Stomach (tissue), 9 donors: Measurements from ENCODE around the gene PLCH2. TPM values are rescaled to one million over a fixed set of nuclear protein-coding genes. Genes with fewer than 3 reads are reported as not detected.

Experiments used
- DNase-seq, 2 donors: peaks; one replicate each; pipeline versions ENCODE4 v3.0.0 to v3.0.0-alpha.2; 2013 to 2019
- H3K27ac ChIP-seq, 5 donors: fragments of 200-600 bp in 4 of 5; sonication (generic) in 4 of 5; one replicate each; pipeline ENCODE4 v1.5.1; 2013 to 2019; ENCODE audit warnings: mild to moderate bottlenecking in 1 of 5, moderate library complexity in 1 of 5
- H3K27me3 ChIP-seq, 3 donors: fragments of 200-600 bp; sonication (generic); one replicate each; pipeline ENCODE4 v1.5.1; 2017 to 2019; ENCODE audit warnings: mixed run types in 1 of 3
- H3K36me3 ChIP-seq, 4 donors: fragments of 200-600 bp; sonication (generic); 1 replicate in 3 of 4; 2 replicates in 1 of 4; pipeline ENCODE4 v1.5.1; 2016 to 2019
- H3K4me1 ChIP-seq, 4 donors: fragments of 200-600 bp; sonication (generic); one replicate each; pipeline ENCODE4 v1.5.1; 2016 to 2019
- H3K4me3 ChIP-seq, 4 donors: fragments of 200-600 bp; sonication (generic) in 3 of 4; one replicate each; pipeline ENCODE4 v1.5.1; 2016 to 2019; ENCODE audit warnings: mild to moderate bottlenecking in 1 of 4
- H3K9me3 ChIP-seq, 4 donors: fragments of 200-600 bp; sonication (generic); one replicate each; pipeline ENCODE4 v1.5.1; 2016 to 2019
- CTCF ChIP-seq, 7 experiments: fragments of 450-650 bp in 4 of 7; fragments of 200-600 bp in 3 of 7; sonication (generic) in 3 of 7; IDR thresholded peaks; one replicate each; pipeline ENCODE4 v1.5.1; 2016 to 2019; ENCODE audit warnings: antibody characterized with exemption in 7 of 7, control low read depth in 2 of 7, mild to moderate bottlenecking in 1 of 7
- EP300 ChIP-seq: sonication (generic); formaldehyde crosslinking; IDR thresholded peaks from one replicate; pipeline ENCODE4 v1.6.1; 2017; ENCODE audit warnings: antibody characterized with exemption
- POLR2A ChIP-seq, 4 donors: fragments of 450-650 bp; IDR thresholded peaks; one replicate each; pipeline ENCODE4 v1.6.1; 2016; ENCODE audit warnings: antibody characterized with exemption in 4 of 4, control low read depth in 2 of 4, mild to moderate bottlenecking in 1 of 4, moderate library complexity in 1 of 4
- POLR2AphosphoS5 ChIP-seq, 3 donors: sonication (generic); formaldehyde crosslinking; IDR thresholded peaks; one replicate each; pipeline ENCODE4 v1.6.1; 2016; ENCODE audit warnings: antibody characterized with exemption in 3 of 3
- WGBS, 5 donors: extraction: QIAGEN DNeasy Blood & Tissue Kit in 3 of 5; methylation state at CpG; one replicate each; pipeline versions ENCODE4 v1.1.5 to v1.1.7; 2013 to 2018; 5-methylcytosine and 5-hydroxymethylcytosine counted together
- intact Hi-C: fragments of 100-400 bp; cut with DNase I; formaldehyde crosslinking; loops from one replicate; pipeline ENCODE4 v1.15.1; 2023; ENCODE audit warnings: low total_unique reads
- polyA plus RNA-seq, 3 donors: library from polyadenylated mRNA; stranded (reverse); fragments of 200-250 nt; gene quantifications; one replicate each; pipeline ENCODE4 v1.2.3, GENCODE V29; 2013
- total RNA-seq, 5 donors: library from RNA; depleted of rRNA; stranded (reverse); fragments of >200 nt; gene quantifications; one replicate each; pipeline versions ENCODE4 v1.1.0 to v1.2.3, GENCODE V29; 2014 to 2016
- donor health status: healthy with polysubstance abuse.
- donor health status: Bipolar disorder and iron deficiency.
- donor health status: healthy.

The PLCH2 gene
- total and polyA plus RNA-seq, 8 donors = 0.55 to 24.9 (median 1.0) TPM; not detected in 2

GRCh38 chr1:2486041-2486440 lies 10.0 kb downstream of the PLCH2 start:
- peaks cover 0 to 13% (median 6%) of the 10 kb centered on the region in 4 donors for H3K4me1 ChIP-seq
- intact Hi-C loops = no loop called here
- WGBS, 5 donors = 71 to 89% (median 85%) methylated on average over 1 to 4 of the region's 4 CpGs
- DNase-seq = no peak
- no peak overlapping the region for H3K27ac ChIP-seq
- H3K27me3 ChIP-seq = peaks cover 0 to 6% (median 0%) of the 10 kb centered on the region in 3 donors
- H3K36me3 ChIP-seq = no peaks in the 10 kb centered on the region
- TF ChIP-seq EP300 (no peak), CTCF (IDR thresholded peaks at IDR 0.05) (no peak)
- H3K9me3 ChIP-seq = peaks cover 0 to 17% (median 14%) of the 10 kb centered on the region in 4 donors
- H3K4me3 ChIP-seq = no peak overlapping the region

- TF ChIP-seq POLR2AphosphoS5 (IDR thresholded peaks at IDR 0.05) (no peak), POLR2A (IDR thresholded peaks at IDR 0.05) (no peak), CTCF (IDR thresholded peaks at IDR 0.05) (no peak), EP300 (no peak)
- no peak overlapping the region for H3K27ac ChIP-seq
These were observed 10.5 kb downstream of the PLCH2 start for GRCh38 chr1:2486558-2486957.

GRCh38 chr1:2488688-2489087 lies 12.6 kb downstream of the PLCH2 start:
- no peaks in the 10 kb centered on the region for H3K4me1 ChIP-seq
- no peak for TF ChIP-seq POLR2A (IDR thresholded peaks at IDR 0.05)
- TF ChIP-seq POLR2AphosphoS5 (IDR thresholded peaks at IDR 0.05) = no peak
- TF ChIP-seq EP300 = no peak
- TF ChIP-seq CTCF (IDR thresholded peaks at IDR 0.05) = no peak
- 88 to 97% (median 90%) methylated on average over 2 of the region's 2 CpGs for WGBS, 5 donors
- H3K9me3 ChIP-seq = peaks cover 0 to 17% (median 14%) of the 10 kb centered on the region in 4 donors
- H3K27ac ChIP-seq = no peak overlapping the region
- DNase-seq = no peak
- peaks cover 0 to 30% (median 0%) of the 10 kb centered on the region in 3 donors for H3K27me3 ChIP-seq
- intact Hi-C loops = no loop called here
- H3K4me3 ChIP-seq = no peak overlapping the region
- H3K36me3 ChIP-seq = no peaks in the 10 kb centered on the region

More at GRCh38 chr1:2486558-2486957, 10.5 kb downstream of the PLCH2 start:
- Histone ChIP-seq H3K36me3 (no peaks in the 10 kb centered on the region), H3K4me1 (peaks cover 0 to 9% (median 4%) of the 10 kb centered on the region in 4 donors), H3K27me3 (peaks cover 0 to 10% (median 0%) of the 10 kb centered on the region in 3 donors), H3K4me3 (no peak overlapping the region), H3K9me3 (peaks cover 0 to 17% (median 14%) of the 10 kb centered on the region in 4 donors)
- DNase-seq = no peak
- intact Hi-C loops = no loop called here
- 85 to 90% (median 87%) methylated on average over 9 of the region's 9 CpGs for WGBS, 5 donors

- no peak overlapping the region for H3K4me3 ChIP-seq
- intact Hi-C loops = no loop called here
- WGBS, 5 donors = 87 to 95% (median 90%) methylated on average over 12 to 14 of the region's 14 CpGs
- H3K27me3 ChIP-seq = peaks cover 0 to 35% (median 0%) of the 10 kb centered on the region in 3 donors
- peaks cover 0 to 17% (median 14%) of the 10 kb centered on the region in 4 donors for H3K9me3 ChIP-seq
- no peaks in the 10 kb centered on the region for H3K36me3 ChIP-seq
- no peak for TF ChIP-seq POLR2AphosphoS5 (IDR thresholded peaks at IDR 0.05)
- TF ChIP-seq POLR2A (IDR thresholded peaks at IDR 0.05) = no peak
- TF ChIP-seq EP300 = no peak
- TF ChIP-seq CTCF (IDR thresholded peaks at IDR 0.05) = no peak
- H3K4me1 ChIP-seq = no peaks in the 10 kb centered on the region
- no peak overlapping the region for H3K27ac ChIP-seq
- DNase-seq = no peak
These were observed 13.5 kb downstream of the PLCH2 start for GRCh38 chr1:2489615-2490014.
